Sigmoid colon (tissue), 4 donors: ENCODE data around the gene ILRUN.

Experiments used
- CTCF ChIP-seq, 4 experiments: fragments of 450-650 bp in 3 of 4; fragments of 200-600 bp in 1 of 4; IDR thresholded peaks; one replicate each; pipeline ENCODE4 v1.5.1; 2016 to 2019; ENCODE audit warnings: antibody characterized with exemption in 4 of 4, mild to moderate bottlenecking in 3 of 4, moderate library complexity in 2 of 4
- POLR2A ChIP-seq, 2 donors: fragments of 450-650 bp; IDR thresholded peaks; one replicate each; pipeline ENCODE4 v1.6.1; 2016; ENCODE audit warnings: antibody characterized with exemption in 2 of 2, mild to moderate bottlenecking in 2 of 2, moderate library complexity in 2 of 2
- POLR2AphosphoS5 ChIP-seq, 4 donors: sonication (generic); formaldehyde crosslinking; IDR thresholded peaks; one replicate each; pipeline ENCODE4 v1.6.1; 2017; ENCODE audit warnings: antibody characterized with exemption in 4 of 4

- no peak for TF ChIP-seq CTCF (IDR thresholded peaks at IDR 0.05)
- no peak for TF ChIP-seq POLR2A (IDR thresholded peaks at IDR 0.05)
- TF ChIP-seq POLR2AphosphoS5 (IDR thresholded peaks at IDR 0.05), result no peak
These were observed 4.3 kb downstream of the ILRUN start for GRCh38 chr6:34692280-34692679.
